Measurements from ENCODE around the gene MAN2A2.
"Not testable (repeated sequence)": the region's sequence is repeated elsewhere in the genome, so short reads cannot be mapped to it uniquely, and the experiment has no call there.

MAN2A2 gene

GRCh38 chr15:90884719-90885431, 18.2 kb upstream of the MAN2A2 start:
- DNase-seq: no peak

GRCh38 chr15:90885432-90886290, 17.4 kb upstream of the MAN2A2 start:
- DNase-seq: no peak

- DNase-seq: no peak
Observed at GRCh38 chr15:90886291-90886614, 16.8 kb upstream of the MAN2A2 start.

- no peak for DNase-seq
Observed at GRCh38 chr15:90887037-90887481, 16.0 kb upstream of the MAN2A2 start.

GRCh38 chr15:90889313-90889730, 13.8 kb upstream of the MAN2A2 start:
- no peak for DNase-seq

- DNase-seq: no peak
Observed at GRCh38 chr15:90889736-90890456, 13.2 kb upstream of the MAN2A2 start.

GRCh38 chr15:90890839-90891238, 12.3 kb upstream of the MAN2A2 start:
- DNase-seq: no peak

GRCh38 chr15:90891346-90891949, 11.7 kb upstream of the MAN2A2 start:
- DNase-seq: no peak

GRCh38 chr15:90892023-90892422, 11.1 kb upstream of the MAN2A2 start:
- no peak for DNase-seq

GRCh38 chr15:90892498-90893174, 10.5 kb upstream of the MAN2A2 start:
- DNase-seq: no peak

- DNase-seq: no peak
Observed at GRCh38 chr15:90893175-90894090, 9.7 kb upstream of the MAN2A2 start.

- no peak for DNase-seq
Observed at GRCh38 chr15:90895571-90896117, 7.5 kb upstream of the MAN2A2 start.

- not testable (repeated sequence) for DNase-seq
Observed at GRCh38 chr15:90897131-90897655, 5.9 kb upstream of the MAN2A2 start.

- no peak for DNase-seq
Observed at GRCh38 chr15:90901175-90902039, 1.7 kb upstream of the MAN2A2 start.

GRCh38 chr15:90902040-90902839, 862 bp upstream of the MAN2A2 start:
- peak; percentile 30 for DNase-seq

GRCh38 chr15:90903733-90904536, 833 bp downstream of the MAN2A2 start:
- DNase-seq: no peak

GRCh38 chr15:90904746-90905145, 1.6 kb downstream of the MAN2A2 start:
- DNase-seq: no peak
